ENCODE data around the gene TIGD6. TPM values are rescaled to one million over a fixed set of nuclear protein-coding genes. Genes with fewer than 3 reads are reported as not detected.

The TIGD6 gene
- total RNA-seq = 1 to 10 TPM; 2.2 to 6.3 (median 4.1) TPM

DNA sequence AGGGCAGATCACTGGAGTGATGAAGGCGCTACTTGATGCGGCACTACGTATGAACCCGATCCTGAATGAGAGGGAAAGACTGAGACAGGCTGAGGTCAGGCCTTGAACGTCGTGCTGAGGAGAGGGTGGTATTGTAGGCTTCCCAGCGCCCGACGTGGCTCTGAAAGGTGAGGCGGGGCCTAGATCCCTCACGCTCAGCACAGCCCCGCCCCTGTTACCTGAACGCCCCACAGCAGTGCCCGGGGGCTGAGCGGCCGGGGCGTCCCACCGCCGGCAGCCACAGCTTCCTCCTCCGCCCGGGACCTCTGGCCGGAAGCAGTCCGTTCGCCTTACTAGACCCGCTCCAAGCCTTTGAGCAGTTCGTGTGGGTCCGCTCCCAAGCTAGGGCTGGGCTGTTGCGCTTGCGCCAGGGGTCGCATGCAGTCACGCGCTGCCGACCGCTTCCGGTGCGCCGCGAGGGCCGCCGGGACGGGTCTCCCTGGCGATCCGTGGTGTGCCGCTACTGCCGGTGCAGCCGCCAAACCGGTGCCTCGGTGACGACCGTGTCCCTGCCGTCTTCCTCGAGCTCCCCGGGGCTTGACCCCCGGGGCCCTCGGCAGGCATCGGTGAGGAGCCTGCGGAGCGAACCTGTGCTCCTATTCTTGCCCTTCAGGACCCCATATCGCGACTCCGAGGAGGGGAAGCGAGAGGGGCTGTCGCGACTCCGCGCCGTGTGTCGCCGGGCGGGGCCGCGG, at the start of gene TIGD6, which contains the start of gene HMGXB3:
TSS of gene TIGD6 (minus strand) at position 399 of the 734 bp plus-strand sequence. CDS start 4,306 bp downstream, outside the sequence.
TSS of gene HMGXB3 (plus strand) at position 484 of the 734 bp plus-strand sequence. CDS start 4,114 bp downstream, outside the sequence.
- Histone ChIP-seq H3K27me3 (no peaks in the 10 kb centered on the region), H3K36me3 (peaks cover 0 to 17% (median 2%) of the 10 kb centered on the region in 4 donors), H3K27ac (peak within 1 kb of the TSS; percentile 91 to 97 (median 95)), H3K4me3 (peak within 1 kb of the TSS; percentile 80 to 94 (median 81)), H3K4me1 (peaks cover 23 to 37% (median 31%) of the 10 kb centered on the region in 4 donors), H3K9me3 (no peaks in the 10 kb centered on the region)
- ATAC-seq (ENCODE audit: low FRiP score in 2 of 2) = peak; percentile 96
- DNase-seq = peak; percentile 94 to 98
- WGBS, 2 donors = 0% methylated on average over 22 to 36 of the region's 72 CpGs
- TF ChIP-seq EP300 (IDR thresholded peaks at IDR 0.05) (peak in 1 of 4 donors; percentile 82), POLR2A (IDR thresholded peaks at IDR 0.05) (peak in 3 of 4 donors; percentile 65 to 88 (median 83)), CTCF (IDR thresholded peaks at IDR 0.05) (peak in 4 of 6 experiments; percentile 33 to 41 (median 34)), POLR2AphosphoS5 (IDR thresholded peaks at IDR 0.05) (peak; percentile 92 to 94)

DNA sequence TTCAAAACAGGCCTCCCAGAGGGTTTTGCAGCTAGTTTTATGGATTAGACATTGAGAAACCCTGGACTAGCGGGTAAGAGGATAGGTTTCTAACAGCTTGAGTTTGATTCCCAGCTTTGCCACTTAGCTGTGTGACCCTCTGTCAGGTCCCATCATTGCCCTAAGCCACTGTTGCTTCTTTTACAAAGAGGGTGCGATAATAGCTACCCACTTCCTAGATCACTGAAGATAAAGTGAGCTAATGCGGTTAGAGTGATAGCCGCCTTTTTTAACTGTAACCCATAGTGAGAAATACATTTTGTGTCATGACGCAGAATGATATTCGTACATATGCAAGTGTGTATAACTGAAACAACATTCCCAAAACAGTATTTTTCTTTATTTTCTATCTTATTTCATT, 45.6 kb upstream of the TIGD6 start:
- peaks cover 52 to 92% (median 85%) of the 10 kb centered on the region in 4 donors for H3K36me3 ChIP-seq
- no peaks in the 10 kb centered on the region for H3K9me3 ChIP-seq
- 94 to 96% methylated on average over 6 of the region's 6 CpGs for whole genome bisulfite sequencing, 2 donors
- TF ChIP-seq POLR2A (IDR thresholded peaks at IDR 0.05) (no peak), CTCF (IDR thresholded peaks at IDR 0.05) (no peak), POLR2AphosphoS5 (IDR thresholded peaks at IDR 0.05) (no peak), EP300 (IDR thresholded peaks at IDR 0.05) (no peak)
- no peak overlapping the region for H3K4me3 ChIP-seq
- DNase-seq (no peak), ATAC-seq (ENCODE audit: low FRiP score in 2 of 2) (no peak)
- no peak overlapping the region for H3K27ac ChIP-seq
- peaks cover 8 to 15% (median 13%) of the 10 kb centered on the region in 4 donors for H3K4me1 ChIP-seq
- no peaks in the 10 kb centered on the region for H3K27me3 ChIP-seq

DNA sequence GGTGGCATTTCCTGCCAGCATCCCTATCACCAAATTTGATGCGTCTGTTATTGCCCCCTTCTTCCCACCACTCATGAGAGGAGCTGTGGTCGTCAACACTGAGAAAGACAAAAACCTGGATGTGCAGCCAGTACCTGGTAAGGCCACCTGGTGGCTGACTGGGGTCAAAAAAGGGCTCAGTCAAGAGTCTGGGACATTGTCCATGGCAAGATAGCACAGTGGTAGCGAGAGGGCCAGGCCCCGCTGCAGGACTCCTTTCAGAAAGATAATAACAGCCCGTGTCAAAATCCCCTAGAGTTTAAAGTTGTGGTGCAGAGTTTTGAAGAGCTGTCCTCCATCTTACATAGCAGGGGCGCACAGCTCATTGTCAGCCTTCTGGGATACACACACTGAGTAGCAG, 45.1 kb upstream of the TIGD6 start:
- Histone ChIP-seq H3K4me3 (no peak overlapping the region), H3K27ac (no peak overlapping the region), H3K27me3 (no peaks in the 10 kb centered on the region), H3K4me1 (peaks cover 8 to 15% (median 13%) of the 10 kb centered on the region in 4 donors), H3K9me3 (no peaks in the 10 kb centered on the region), H3K36me3 (peaks cover 52 to 92% (median 85%) of the 10 kb centered on the region in 4 donors)
- no peak for ATAC-seq (ENCODE audit: low FRiP score in 2 of 2)
- no peak for DNase-seq
- 85 to 90% methylated on average over 6 of the region's 6 CpGs for WGBS, 2 donors
- no peak for TF ChIP-seq POLR2A (IDR thresholded peaks at IDR 0.05)
- no peak for TF ChIP-seq EP300 (IDR thresholded peaks at IDR 0.05)
- no peak for TF ChIP-seq CTCF (IDR thresholded peaks at IDR 0.05)
- no peak for TF ChIP-seq POLR2AphosphoS5 (IDR thresholded peaks at IDR 0.05)

- no peak overlapping the region for H3K27ac ChIP-seq
- peaks cover 8 to 15% (median 13%) of the 10 kb centered on the region in 4 donors for H3K4me1 ChIP-seq
- DNase-seq (no peak), ATAC-seq (ENCODE audit: low FRiP score in 2 of 2) (no peak)
- H3K4me3 ChIP-seq = no peak overlapping the region
- no peaks in the 10 kb centered on the region for H3K27me3 ChIP-seq
- H3K36me3 ChIP-seq = peaks cover 52 to 92% (median 85%) of the 10 kb centered on the region in 4 donors
- no peaks in the 10 kb centered on the region for H3K9me3 ChIP-seq
- no peak for TF ChIP-seq CTCF (IDR thresholded peaks at IDR 0.05)
- no peak for TF ChIP-seq EP300 (IDR thresholded peaks at IDR 0.05)
- TF ChIP-seq POLR2AphosphoS5 (IDR thresholded peaks at IDR 0.05) = no peak
- TF ChIP-seq POLR2A (IDR thresholded peaks at IDR 0.05) = no peak
- WGBS, 2 donors = 82 to 88% methylated on average over 7 of the region's 7 CpGs
Measured at GRCh38 chr5:150044712-150045111, 44.3 kb upstream of the TIGD6 start.
